Medulla oblongata (tissue), 1 donor: ENCODE data around the gene ARHGAP22.
A peak's percentile ranks its signal among the peaks of the same experiment; 100 is the strongest.

Source experiments
- DNase-seq: peaks from one replicate; pipeline ENCODE4 v3.0.0-alpha.2; 2015; ENCODE audit errors: extremely low spot score

The ARHGAP22 gene

DNA sequence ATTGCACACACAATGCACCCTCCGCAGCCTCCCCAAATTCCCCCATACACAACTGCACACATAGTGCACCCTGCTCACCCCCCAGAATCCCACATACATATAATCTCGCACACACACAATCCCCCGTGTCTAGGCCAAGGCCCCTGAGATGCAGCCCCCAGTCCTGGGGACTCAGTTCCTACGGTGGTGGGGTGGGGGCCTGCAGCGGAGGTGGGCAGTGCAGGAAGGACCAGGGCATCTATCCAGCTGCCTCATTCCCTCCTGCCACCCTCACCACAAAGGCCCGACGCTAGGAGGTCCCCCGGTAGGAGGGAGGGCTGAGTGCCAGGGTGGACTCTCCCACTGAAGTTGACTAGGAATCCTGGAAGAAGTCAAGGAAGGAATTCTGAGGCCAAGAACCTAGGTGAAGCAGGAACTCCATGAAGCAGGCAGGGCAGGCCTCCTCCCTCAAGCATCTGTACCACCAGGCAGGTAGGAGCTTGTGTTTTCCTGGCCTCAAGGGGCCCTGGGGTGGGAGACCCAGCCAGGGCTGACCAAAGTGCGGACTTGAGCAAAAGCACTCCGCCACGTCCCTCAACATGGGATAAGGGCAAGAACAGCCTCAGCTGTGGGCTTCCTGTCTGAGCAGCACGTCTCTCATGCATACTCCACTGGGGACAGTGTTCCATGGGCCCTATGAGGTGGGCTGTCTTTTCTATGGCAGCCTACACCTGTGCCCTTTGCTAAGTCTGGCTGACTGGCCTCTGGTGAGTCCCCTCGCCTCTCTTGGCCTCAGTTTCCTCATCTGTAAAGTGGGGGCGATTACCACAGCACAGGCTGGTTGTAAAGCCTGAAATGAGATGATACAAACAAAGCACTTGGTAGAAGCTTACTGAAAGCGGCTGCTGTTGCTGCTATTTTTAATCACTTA is 152.6 kb downstream of the ARHGAP22 start:
- DNase-seq, result no peak

DNA sequence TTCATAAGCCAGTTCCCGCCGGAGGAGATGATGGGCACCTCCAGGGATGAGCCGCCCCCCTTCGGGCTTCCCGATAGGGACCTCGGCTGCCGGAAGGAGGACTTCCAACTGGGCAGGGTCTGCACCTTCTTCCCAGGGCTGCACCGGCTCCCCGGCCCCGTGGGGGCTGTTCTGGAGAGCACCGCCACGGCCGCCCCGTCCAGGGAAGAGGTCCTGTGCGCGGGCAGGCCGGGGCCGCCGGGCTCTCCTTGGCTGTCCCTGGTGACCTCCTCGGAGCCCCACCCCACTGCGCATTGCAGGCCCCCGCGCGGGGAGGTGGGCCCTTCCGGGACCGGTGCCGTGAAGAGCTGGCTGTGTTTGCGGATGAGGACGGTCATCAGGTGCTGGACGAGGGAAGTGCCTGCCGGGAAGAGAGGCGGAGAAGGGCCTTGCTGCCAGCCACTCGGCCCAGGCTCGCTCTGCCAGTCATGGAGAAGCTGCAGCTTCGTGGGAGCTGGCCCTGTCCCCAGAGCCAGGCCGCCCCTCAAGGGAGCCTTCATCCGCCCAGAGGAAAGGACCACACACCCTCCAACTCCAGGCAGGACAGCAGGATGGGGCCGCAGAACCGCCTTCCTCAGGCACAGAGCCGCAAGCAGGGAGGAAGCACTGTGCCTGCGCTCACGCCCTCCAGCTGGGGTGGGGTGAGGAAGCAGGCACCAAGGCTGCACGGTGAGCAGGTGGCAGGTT is 154.0 kb downstream of the ARHGAP22 start:
- no peak for DNase-seq

DNA sequence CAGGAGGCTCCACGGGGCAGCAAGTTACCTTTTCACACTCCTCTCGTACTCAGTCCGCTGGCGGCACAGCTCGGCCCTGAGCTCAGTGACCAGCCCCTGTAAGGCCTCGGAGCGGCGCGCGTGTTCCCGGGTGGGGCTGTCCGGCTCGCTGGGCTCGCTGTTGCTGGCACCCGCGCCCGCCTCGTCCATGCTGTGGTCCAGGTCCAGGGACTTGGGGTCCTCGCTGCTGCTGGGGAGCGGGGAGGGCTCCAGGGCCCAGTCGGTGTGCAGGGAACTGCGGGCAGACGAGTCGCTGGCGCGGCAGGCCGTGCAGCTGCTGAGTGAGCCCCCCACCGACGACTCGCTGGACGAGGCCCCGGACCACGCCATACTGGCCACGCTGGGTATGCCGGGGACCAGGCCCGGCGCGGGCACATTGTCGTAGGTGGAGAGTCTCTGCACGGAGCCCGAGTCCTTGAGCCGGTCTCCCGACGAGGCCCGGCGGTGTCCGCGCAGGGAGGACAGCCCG is 154.6 kb downstream of the ARHGAP22 start:
- no peak for DNase-seq

DNA sequence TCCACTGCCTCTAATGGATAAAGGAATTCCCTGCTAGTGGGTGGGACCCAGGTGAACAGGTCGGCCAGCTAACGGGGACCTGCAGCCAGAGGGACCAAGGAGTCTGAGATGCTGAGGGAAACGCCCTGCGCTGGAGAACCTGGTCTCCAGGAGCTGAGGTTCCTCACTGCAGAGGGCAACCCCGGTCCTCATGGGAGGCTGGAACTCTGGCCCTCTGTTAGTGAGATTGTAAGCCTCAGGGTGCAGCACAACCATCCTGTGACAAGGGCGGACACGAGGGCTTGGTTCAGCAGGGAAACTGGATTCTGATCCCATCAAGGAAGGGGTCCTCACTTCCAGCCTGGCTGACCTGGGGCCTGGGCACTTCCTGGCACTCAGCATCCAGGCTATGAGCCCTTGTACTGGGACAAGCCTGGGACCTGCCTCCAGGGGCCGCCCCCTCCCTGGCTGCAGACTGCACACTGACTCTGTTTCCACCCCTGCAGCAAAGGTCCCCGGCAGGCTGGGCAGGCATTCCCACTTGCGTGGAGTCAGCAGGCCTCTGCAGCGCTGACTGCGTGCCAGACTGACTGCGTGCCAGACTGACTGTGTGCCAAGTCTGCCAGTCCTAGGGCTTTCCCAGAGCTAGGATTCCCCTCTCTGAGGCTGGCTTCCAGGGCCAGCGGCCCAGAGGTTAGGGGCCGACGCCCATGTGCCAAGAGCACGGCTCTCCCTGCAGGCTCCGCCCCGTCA is 155.2 kb downstream of the ARHGAP22 start:
- DNase-seq, result peak; percentile 72

DNA sequence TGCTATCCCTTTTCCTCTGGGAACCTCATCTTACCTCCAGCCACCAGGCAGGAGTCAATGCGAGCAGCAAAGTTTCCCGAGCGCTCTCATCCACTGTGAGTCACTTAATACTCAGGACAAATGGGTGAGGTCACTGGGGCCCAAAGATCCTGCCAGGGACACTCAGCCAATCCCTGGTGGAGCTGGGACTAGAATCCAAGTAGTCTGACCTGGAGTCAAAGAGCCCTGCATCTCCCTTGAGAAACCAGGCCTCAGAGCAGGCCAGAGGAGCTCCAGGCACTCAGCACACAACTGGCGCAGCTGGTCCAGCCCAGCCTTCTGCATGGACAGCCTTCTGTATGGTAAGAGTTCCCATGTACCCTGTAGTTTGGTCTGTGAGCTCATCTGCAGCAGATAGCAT is 156.1 kb downstream of the ARHGAP22 start:
- DNase-seq, result no peak

DNA sequence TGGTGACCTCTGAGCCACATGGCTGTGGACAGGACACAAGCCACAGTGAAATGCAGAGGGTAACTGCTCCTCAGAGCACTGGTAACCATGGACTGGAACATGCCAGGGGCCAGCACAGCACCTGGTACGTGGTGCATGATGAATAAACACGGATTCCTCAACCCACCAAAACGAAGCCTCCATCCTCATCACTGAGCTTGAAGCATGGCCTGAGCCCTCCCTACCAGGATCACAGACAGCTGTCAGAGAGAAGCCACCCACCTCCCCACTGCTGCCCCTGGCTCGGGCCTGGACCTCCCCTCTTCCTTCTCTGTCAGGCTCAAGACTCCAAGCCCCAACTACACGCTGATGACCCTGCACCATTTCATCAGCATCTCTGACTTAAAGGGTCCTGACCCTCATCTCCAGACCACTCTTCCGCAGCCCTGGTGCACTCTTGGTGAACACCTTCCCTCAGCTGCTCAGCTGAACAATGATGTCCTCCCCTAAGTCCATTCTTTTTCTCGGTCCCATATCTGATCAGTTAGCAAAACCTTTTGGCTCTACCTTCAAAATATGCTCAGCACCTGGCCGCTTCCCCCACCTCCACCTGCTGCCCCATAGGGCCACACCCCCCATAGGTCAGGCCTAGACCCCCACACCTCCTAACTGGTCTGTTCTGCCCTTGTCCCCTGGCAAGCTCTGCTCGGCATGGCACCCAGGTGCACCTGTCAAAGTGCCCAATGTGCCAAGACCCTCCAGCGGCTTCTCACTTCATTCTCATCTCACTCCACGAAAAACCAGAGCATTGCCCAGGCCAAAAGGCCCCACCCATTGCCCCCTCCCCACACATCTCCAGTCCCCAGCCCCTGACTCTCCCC is 157.3 kb downstream of the ARHGAP22 start:
- DNase-seq, result no peak

DNA sequence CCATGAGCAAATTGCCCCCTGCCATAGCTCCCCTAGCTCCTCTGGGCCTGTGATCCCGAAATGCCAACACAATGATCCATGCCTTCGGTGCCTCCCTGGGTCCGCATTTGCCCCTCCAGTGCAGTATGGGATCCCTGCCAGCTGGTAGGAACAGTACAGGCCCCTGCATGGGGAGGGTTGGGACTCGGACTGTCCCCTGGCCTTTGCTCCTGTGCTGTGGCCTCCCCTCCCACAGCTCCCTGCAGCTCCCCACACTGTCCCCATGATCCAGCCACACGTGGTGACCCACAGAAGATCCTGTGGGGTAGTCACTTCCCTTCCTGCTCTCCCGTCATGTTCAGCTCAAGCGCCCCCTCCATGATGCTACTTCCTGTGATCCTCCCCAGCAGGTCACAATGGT is 158.1 kb downstream of the ARHGAP22 start:
- no peak for DNase-seq

DNA sequence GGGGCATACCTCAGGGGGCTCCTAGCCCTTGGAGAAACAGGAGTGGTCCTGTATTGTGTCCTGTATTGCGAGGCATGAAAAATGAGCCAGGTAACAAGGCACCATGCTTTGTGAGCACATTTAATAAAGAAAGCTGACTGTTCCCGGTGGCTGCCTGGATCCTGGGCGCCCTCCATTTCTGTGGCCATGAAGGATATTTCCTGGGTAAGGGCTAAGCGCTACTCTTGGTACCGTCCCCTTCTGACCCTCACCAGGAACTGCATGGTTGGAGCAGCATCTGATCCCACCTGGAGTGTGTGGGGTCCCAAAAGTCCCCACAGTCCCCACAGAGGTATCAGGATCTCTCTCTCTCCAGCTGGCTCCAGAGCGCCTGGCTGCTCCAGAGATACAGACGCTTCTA is 158.9 kb downstream of the ARHGAP22 start:
- no peak for DNase-seq

DNA sequence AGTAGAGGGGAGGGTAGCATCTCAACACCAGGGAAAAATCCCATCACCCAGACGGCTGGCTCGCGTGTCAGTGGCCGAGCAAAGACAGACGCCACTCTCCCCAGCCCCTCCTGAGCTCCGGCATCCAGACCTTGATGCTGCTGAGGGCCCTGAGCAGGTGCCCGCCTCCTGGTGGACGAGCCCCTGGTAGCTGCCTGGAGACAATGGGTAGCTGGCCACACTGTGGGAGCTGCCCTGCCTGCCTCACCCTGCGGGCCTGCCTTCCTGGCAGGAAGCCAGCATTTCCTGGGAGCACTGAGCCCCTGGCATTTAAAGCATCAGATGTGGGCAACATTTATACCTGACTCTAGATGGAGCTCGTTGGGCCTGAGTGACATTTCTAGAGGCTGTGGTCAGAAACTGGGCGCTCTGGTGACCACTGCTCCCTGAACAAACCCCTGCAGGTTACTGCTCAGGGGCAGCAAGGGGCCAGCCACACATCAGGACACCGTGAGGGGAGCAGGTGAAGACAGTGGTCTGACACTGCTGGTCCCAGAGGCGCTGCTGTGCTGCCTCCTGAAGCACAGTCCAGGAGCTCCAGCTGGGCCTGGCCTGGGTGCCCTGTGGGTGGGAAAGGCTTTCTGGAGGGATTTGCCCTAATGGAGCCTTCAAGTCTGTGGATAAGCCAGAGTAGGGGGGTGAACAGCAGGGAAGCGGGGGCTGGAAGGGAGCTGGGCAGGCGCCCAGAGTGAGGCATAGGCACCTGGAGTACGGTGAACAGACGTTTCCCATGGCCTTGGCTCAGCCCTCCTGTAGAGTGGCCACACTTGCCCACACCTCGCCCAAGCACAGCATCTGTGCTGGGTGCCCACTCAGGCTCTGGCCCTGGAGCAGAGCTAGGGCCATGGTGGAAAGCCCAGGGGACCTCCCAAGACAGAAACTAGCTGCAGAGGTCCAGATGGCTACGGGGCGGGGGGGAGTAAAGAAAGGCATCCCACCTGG is 159.7 kb downstream of the ARHGAP22 start:
- no peak for DNase-seq

DNA sequence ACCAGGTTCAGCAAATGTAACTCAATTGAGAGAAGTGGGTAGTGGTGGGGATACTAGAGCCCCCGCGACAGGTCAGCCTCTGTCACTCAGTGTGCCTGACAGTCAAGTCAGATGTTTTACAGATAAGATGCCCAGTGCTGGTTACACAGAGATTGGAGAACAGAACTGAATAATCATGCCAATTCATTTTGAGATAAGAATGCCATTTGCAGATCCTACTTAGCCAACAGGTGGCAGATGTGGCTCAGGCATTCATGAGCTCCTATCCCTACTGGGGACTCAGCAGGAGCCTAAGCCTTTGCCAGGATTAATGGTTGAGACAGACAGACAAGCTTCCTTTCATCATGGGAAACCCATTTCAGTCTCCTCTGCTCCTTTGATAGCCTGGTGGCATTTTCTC is 160.6 kb downstream of the ARHGAP22 start:
- DNase-seq, result peak; percentile 65

DNA sequence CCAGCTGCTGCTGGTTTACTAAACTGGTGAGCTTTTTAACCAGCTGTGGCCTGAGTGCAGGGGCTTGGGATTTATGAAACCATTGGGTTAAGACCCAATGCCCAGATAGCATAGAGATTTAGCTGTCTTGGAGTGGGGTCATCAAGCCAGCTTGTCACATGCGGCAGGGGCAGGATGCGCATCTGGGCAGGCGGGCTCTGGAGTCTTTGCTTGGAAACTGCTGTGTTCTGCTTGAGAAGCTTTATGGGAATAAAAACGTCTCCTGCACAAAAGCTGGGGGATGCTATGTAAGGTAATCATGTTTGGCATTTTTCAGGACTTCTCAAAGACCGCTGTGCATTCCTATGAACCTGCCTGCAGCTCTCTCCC is 162.1 kb downstream of the ARHGAP22 start:
- no peak for DNase-seq

DNA sequence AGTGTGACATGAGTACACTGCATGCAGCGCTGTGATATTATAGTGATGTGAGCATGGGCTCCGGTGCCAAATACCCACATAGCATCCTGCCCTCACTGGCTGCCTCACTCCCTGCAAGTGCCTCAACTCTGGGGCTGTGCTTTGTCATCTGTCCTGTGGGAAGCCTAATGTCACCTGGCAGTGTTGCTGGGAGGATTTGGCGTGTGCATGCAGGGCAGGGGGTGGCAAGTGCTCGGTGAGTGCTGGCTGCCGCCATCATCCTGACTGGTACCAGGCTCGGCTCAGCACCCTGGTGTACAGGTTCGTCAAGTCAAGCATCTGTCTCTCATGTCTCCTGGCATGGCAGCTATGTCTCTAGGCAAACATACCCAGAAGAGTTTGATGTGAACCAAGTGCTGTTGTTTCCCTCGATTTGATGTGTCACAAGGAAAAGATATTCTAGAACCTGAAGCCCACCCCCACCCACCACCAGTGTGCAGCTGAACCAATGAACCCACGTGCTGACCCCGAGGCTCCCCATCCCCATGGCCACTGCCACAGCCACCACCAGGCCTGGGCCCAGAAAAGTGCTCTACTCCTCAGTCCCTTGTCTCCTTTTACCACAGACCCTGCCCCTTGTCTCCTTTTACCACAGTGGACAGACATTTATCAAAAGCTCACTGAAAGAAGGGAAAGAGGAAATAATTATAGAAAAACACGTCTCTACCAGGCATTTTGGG is 162.6 kb downstream of the ARHGAP22 start:
- DNase-seq, result no peak

DNA sequence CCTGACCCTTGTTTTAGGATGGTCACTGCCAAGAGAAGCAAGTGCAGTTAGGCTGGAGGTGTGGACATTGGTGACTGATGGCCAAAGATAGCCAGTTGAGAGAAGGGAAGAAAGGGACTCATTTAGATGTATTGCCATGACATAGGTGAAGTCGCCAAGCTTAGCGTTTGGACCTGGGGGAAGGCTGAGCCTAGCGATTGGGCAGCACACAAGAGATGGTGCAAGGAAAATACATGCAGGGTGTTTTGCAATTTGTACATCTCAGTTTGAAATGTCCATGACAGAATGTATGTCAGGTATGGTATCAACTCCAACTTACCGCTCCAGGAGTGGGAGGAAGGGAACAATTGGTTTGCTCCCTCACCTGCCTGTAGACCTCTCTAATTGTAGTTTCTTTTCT is 164.1 kb downstream of the ARHGAP22 start:
- DNase-seq, result no peak

DNA sequence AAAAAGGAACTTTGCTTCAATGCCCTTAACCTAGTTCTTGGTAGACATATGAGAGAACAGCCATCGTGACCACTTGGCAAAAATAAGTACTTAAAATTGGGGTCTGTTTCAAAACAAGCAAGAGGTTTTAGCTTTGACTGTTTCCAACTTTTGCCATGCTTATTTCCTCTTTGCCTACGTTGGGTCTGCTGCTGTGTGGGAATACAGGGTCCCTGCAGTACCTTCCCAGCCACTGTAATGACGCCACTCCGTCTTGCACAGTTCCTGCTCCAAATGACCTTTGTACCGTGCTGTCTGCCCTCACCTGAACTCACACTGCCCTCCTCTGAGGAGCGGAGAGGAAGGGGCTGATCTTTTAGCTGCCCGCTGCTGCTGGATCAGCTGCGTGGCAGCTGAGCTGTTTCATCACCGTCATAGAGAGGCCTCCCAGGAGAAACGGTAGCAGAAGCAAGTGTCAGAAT is 165.3 kb downstream of the ARHGAP22 start:
- DNase-seq, result no peak

DNA sequence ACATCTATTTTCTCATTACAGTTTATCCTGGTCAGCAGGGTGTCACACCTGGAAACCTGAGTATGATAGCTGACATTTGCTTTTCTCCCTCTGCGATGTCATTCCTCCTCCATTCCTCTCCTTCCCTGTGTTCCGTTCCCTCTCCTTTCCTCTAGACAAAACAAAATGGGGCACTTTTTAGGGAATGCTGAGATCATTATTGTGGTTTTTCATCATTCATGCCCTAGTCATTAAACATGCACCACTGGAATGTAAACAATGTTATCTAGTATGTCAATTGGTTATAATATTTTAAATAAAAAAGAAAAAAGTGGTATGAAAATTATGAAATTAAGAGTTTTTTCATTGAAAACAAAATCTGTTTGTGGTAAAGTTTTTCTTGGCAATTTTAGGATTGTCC is 165.8 kb downstream of the ARHGAP22 start:
- no peak for DNase-seq

DNA sequence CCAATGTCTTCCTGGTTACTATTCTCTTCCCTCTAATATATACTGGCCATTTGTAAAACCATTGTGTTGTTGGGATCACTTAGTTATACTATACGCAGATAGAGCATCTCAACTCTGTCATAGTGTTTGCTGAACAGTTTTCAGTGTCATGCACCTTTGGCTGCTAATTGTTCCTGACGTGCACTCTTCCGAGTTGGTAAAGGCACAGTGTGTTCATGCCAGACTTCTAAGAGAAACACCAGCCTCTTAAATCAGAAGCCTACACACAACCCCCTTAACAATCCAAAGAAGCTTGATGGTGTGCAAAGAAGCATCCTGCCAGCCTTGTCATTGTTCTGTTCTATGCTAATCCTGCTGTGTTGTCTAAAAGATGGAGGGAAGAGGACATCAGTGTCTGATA is 167.3 kb downstream of the ARHGAP22 start:
- DNase-seq, result no peak

DNA sequence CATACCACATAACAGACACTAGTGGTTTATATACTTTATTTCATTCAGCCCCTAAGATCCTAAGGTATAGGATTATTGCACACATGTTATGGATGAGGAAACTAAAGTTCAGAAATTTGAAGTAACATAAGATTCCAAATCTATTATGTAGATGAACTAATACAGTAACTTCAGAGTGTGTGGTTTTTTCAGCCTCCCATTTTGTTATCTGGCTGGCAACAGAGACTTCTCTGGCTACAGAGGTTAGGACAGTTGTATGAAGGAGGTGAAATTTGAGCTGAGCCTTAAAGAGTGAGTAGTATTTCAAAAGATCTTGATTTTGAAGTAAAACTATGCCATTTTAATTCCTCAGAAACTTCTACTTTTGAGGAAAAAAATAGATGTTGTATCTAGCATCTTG is 173.0 kb downstream of the ARHGAP22 start:
- DNase-seq, result no peak

DNA sequence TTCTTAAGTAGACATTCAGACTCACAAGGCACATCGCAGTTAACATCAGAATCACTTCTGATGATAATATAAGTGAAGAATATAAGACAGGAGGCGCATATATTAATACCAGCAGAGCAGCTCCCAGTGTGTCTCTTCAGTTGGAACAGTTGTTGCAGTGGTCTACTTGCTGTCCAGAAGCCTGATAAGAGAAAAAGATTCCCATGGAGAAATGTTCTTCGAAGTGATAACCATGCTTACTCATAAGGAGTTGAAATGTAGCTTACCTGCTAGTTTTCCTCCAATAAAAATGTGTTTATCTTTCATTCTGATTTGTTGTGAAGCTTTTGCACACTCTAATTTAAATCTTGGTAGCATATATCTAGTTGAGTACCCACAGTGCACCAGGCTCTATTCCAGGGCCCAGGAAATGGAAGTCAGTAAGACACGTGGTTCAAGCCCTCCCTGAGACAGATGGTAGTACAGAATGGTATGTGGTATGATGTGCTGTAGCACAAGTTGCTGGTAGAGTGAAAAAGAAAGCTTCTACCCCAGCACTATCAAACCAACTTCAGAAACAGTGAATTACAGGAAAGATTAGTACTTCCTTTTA is 174.4 kb downstream of the ARHGAP22 start:
- DNase-seq, result no peak

DNA sequence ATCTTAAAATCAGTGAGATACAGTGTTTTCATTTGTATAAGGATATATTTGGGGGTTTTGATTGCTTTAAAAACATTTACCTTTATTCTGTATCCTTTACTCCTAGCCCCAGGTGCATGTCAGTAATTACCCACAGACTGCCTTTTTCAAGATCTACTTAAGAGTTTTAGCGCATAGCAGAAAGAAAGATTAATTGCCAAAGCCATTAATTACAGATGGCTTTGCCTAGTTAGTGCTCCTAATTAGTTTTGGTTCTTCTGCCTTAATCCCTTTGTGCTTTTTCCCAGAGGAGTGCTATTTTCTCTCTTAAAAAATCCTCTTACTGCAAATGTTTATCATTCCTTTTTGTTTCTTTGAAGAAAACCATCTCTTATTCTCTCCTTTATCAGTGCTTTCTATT is 175.6 kb downstream of the ARHGAP22 start:
- no peak for DNase-seq
